NAMALWA (cell line): ENCODE results near the gene SPEF1.

Source experiments
- DNase-seq: peaks from one replicate; pipeline ENCODE4 v3.0.0-alpha.2; 2015; ENCODE audit warnings: low spot score

SPEF1 gene

GRCh38 chr20:3745686-3746173 is 35.5 kb downstream of the SPEF1 start:
- no peak for DNase-seq

GRCh38 chr20:3744806-3745685 is 36.2 kb downstream of the SPEF1 start:
- DNase-seq, result peak; percentile 79

GRCh38 chr20:3744037-3744436 is 37.2 kb downstream of the SPEF1 start:
- no peak for DNase-seq

GRCh38 chr20:3743251-3743650 is 38.0 kb downstream of the SPEF1 start:
- no peak for DNase-seq

GRCh38 chr20:3741836-3742458 is 39.3 kb downstream of the SPEF1 start:
- no peak for DNase-seq

- no peak for DNase-seq
Observed at GRCh38 chr20:3740615-3741301, 40.5 kb downstream of the SPEF1 start.

GRCh38 chr20:3739926-3740451 is 41.3 kb downstream of the SPEF1 start:
- no peak for DNase-seq

- DNase-seq, result no peak
Observed at GRCh38 chr20:3739054-3739925, 42.0 kb downstream of the SPEF1 start.

- no peak for DNase-seq
Observed at GRCh38 chr20:3738111-3739053, 42.9 kb downstream of the SPEF1 start.

GRCh38 chr20:3735768-3736167 is 45.5 kb downstream of the SPEF1 start:
- DNase-seq, result no peak

GRCh38 chr20:3734111-3734843 is 47.0 kb downstream of the SPEF1 start:
- DNase-seq, result no peak

GRCh38 chr20:3733119-3733995 is 47.9 kb downstream of the SPEF1 start:
- DNase-seq, result no peak

- no peak for DNase-seq
Observed at GRCh38 chr20:3732327-3733118, 48.7 kb downstream of the SPEF1 start, which contains the start of gene HSPA12B. TSS of gene HSPA12B (plus strand) at chr20:3732685. CDS start at chr20:3738675, 5,990 bp downstream.

GRCh38 chr20:3731944-3732326 is 49.3 kb downstream of the SPEF1 start:
- DNase-seq, result no peak

- no peak for DNase-seq
Observed at GRCh38 chr20:3730803-3731672, 50.2 kb downstream of the SPEF1 start.

- DNase-seq, result no peak
Observed at GRCh38 chr20:3729811-3730540, 51.3 kb downstream of the SPEF1 start.
